ENCODE data around the gene BRSK2. TPM values are rescaled to one million over a fixed set of nuclear protein-coding genes. Genes with fewer than 3 reads are reported as not detected.

Gene BRSK2
- total RNA-seq, 3 donors from 2014 or later, result 0.58 to 4.3 (median 0.60) TPM

- Histone ChIP-seq H3K9me3 (no peaks in the 10 kb centered on the region), H3K4me3 (no peak overlapping the region), H3K4me1 (ENCODE audit: low read depth) (peaks cover 11% of the 10 kb centered on the region), H3K36me3 (ENCODE audit: low read depth) (no peaks in the 10 kb centered on the region)
- DNase-seq (no peak), ATAC-seq (peak; percentile 4)
- intact Hi-C loops (cut with DNase I, micrococcal nuclease), result no loop called here
- TF ChIP-seq CTCF (IDR thresholded peaks at IDR 0.05), result no peak
These were observed 69.5 kb downstream of the BRSK2 start for GRCh38 chr11:1459219-1459575.

- Histone ChIP-seq H3K9me3 (no peaks in the 10 kb centered on the region), H3K36me3 (ENCODE audit: low read depth) (no peaks in the 10 kb centered on the region), H3K4me3 (no peak overlapping the region), H3K4me1 (ENCODE audit: low read depth) (peaks cover 11% of the 10 kb centered on the region)
- intact Hi-C loops (cut with DNase I, micrococcal nuclease), result loop anchor here in 1 of 2 donors (10.0 kb wide), 1 partner anchor 55 kb away; no protein-coding TSS in a partner anchor
- ATAC-seq (no peak), DNase-seq (no peak)
- TF ChIP-seq CTCF (IDR thresholded peaks at IDR 0.05), result no peak
These were observed 70.1 kb downstream of the BRSK2 start for GRCh38 chr11:1459764-1460395.

- intact Hi-C loops (cut with DNase I, micrococcal nuclease), result loop anchor here in 1 of 2 donors (10.0 kb wide), 1 partner anchor 54 kb away; no protein-coding TSS in a partner anchor
- no peaks in the 10 kb centered on the region for H3K36me3 ChIP-seq (ENCODE audit: low read depth)
- H3K9me3 ChIP-seq, result no peaks in the 10 kb centered on the region
- H3K4me1 ChIP-seq (ENCODE audit: low read depth), result peaks cover 11% of the 10 kb centered on the region
- DNase-seq (peak in 2 of 3 donors; percentile 38 to 52), ATAC-seq (peak; percentile 5)
- no peak for TF ChIP-seq CTCF (IDR thresholded peaks at IDR 0.05)
- H3K4me3 ChIP-seq, result no peak overlapping the region
These were observed 70.8 kb downstream of the BRSK2 start for GRCh38 chr11:1460396-1460985.

GRCh38 chr11:1460986-1461825 lies 71.5 kb downstream of the BRSK2 start:
- peaks cover 10% of the 10 kb centered on the region for H3K4me1 ChIP-seq (ENCODE audit: low read depth)
- H3K9me3 ChIP-seq, result no peaks in the 10 kb centered on the region
- intact Hi-C loops (cut with DNase I, micrococcal nuclease), result loop anchor here in 1 of 2 donors (10.0 kb wide), 1 partner anchor 54 kb away; no protein-coding TSS in a partner anchor
- DNase-seq (no peak), ATAC-seq (peak; percentile 11)
- TF ChIP-seq CTCF (IDR thresholded peaks at IDR 0.05), result no peak
- H3K36me3 ChIP-seq (ENCODE audit: low read depth), result no peaks in the 10 kb centered on the region
- no peak overlapping the region for H3K4me3 ChIP-seq

- no peaks in the 10 kb centered on the region for H3K36me3 ChIP-seq (ENCODE audit: low read depth)
- no peak overlapping the region for H3K4me3 ChIP-seq
- no peaks in the 10 kb centered on the region for H3K9me3 ChIP-seq
- DNase-seq (no peak), ATAC-seq (no peak)
- intact Hi-C loops (cut with DNase I, micrococcal nuclease), result loop anchor here in 1 of 2 donors (10.0 kb wide), 1 partner anchor 53 kb away; no protein-coding TSS in a partner anchor
- H3K4me1 ChIP-seq (ENCODE audit: low read depth), result peaks cover 9% of the 10 kb centered on the region
- TF ChIP-seq CTCF (IDR thresholded peaks at IDR 0.05), result no peak
These were observed 72.3 kb downstream of the BRSK2 start for GRCh38 chr11:1461826-1462697.
